VCaP (cell line): ENCODE data around the gene PCDHGB4.
"Not testable (repeated sequence)": the region's sequence is repeated elsewhere in the genome, so short reads cannot be mapped to it uniquely, and the experiment has no call there.

Experiments
- H3K27ac ChIP-seq: fragments of 450-650 bp; 2 replicates; pipeline ENCODE4 v1.5.1; 2017
- CTCF ChIP-seq: fragments of 450-650 bp; conservative IDR thresholded peaks from 2 replicates; pipeline ENCODE4 v1.5.1; 2017; ENCODE audit warnings: mild to moderate bottlenecking, moderate library complexity

PCDHGB4 gene

GRCh38 chr5:141387557-141388311 lies at the start of gene PCDHGB4:
Gene PCDHGB4 (plus strand): TSS chr5:141387698. CDS start chr5:141387885, 187 bp downstream.
- H3K27ac ChIP-seq: not testable (repeated sequence)
- TF ChIP-seq CTCF: peak; percentile 85

GRCh38 chr5:141338538-141339306 lies 48.8 kb upstream of the PCDHGB4 start, which contains the start of gene PCDHGA2:
Gene PCDHGA2 (plus strand): TSS chr5:141338760.
- TF ChIP-seq CTCF: peak; percentile 75
- H3K27ac ChIP-seq: peak within 1 kb of the TSS; percentile 11; the same call in 1 of the 2 replicates

DNA sequence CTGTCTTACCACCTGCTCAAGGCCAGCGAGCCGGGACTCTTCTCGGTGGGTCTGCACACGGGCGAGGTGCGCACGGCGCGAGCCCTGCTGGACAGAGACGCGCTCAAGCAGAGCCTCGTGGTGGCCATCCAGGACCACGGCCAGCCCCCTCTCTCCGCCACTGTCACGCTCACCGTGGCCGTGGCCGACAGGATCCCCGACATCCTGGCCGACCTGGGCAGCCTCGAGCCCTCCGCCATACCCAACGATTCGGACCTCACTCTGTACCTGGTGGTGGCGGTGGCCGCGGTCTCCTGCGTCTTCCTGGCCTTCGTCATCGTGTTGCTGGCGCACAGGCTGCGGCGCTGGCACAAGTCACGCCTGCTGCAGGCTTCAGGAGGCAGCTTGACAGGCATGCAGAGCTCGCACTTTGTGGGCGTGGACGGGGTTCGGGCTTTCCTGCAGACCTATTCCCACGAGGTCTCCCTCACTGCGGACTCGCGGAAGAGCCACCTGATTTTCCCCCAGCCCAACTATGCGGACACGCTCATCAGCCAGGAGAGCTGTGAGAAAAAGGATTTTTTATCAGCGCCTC lies 46.6 kb upstream of the PCDHGB4 start:
- H3K27ac ChIP-seq: not testable (repeated sequence)

GRCh38 chr5:141342773-141343172 lies 44.7 kb upstream of the PCDHGB4 start:
- no peak for TF ChIP-seq CTCF
- no peak overlapping the region for H3K27ac ChIP-seq

- no peak within 1 kb of the TSS for H3K27ac ChIP-seq
- TF ChIP-seq CTCF: no peak; the same call in 1 of the 2 replicates
Measured at GRCh38 chr5:141343242-141343952, 44.1 kb upstream of the PCDHGB4 start, which contains the start of gene PCDHGA3. Gene PCDHGA3 (plus strand): TSS chr5:141343829. CDS start chr5:141344034, 205 bp downstream.

- TF ChIP-seq CTCF: no peak
Measured at GRCh38 chr5:141343953-141344463, 43.5 kb upstream of the PCDHGB4 start.

DNA sequence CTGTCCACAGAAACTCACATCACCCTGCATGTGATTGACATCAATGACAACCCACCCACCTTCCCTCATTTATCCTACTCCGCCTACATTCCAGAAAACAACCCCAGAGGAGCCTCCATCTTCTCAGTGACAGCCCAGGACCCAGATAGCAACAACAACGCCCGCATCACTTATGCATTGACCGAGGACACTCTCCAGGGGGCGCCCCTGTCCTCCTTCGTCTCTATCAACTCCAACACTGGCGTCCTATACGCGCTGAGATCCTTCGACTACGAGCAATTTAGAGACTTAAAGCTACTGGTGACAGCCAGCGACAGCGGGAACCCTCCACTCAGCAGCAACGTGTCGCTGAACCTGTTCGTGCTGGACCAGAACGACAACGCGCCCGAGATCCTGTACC lies 42.2 kb upstream of the PCDHGB4 start:
- no peak overlapping the region for H3K27ac ChIP-seq
- no peak for TF ChIP-seq CTCF

More at GRCh38 chr5:141343953-141344463, 43.5 kb upstream of the PCDHGB4 start:
- H3K27ac ChIP-seq: no peak overlapping the region

GRCh38 chr5:141346017-141346416 lies 41.5 kb upstream of the PCDHGB4 start:
- not testable (repeated sequence) for H3K27ac ChIP-seq
